HG02610 (cell line): ENCODE data around the gene ARFRP1.
"Not testable (repeated sequence)": the region's sequence is repeated elsewhere in the genome, so short reads cannot be mapped to it uniquely, and the experiment has no call there.

Experiments used
- ATAC-seq: cut with Tn5 transposase; IDR thresholded peaks from one replicate; pipeline ENCODE4 v1.9.1; 2021; ENCODE audit warnings: mild to moderate bottlenecking, moderate library complexity; ENCODE audit not compliant: unreplicated experiment

The ARFRP1 gene

DNA sequence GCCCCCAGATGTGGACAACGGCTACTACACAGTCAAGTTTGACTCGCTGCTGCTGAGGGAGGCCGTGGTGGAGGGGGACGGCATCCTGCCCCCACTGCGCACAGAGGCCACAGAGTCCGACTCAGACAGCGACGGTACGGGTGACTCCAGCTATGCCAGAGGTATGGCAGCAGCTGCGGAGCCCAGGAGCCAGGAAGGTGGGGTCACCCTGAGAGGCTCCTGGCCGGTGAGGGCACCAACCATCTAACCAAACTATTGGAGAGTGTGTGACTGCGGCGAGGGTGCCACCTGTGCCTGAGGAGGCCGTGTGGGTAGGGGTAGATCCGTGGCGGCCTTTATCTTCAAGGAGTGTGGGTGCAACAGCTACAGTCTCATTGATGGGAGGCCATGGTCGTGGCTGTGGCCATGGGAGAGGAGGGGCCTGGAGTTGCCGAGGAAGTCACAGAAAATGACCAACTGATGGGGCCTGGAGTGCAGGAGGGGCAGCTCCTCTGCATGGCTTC is 25.9 kb upstream of the ARFRP1 start:
- ATAC-seq: no peak

DNA sequence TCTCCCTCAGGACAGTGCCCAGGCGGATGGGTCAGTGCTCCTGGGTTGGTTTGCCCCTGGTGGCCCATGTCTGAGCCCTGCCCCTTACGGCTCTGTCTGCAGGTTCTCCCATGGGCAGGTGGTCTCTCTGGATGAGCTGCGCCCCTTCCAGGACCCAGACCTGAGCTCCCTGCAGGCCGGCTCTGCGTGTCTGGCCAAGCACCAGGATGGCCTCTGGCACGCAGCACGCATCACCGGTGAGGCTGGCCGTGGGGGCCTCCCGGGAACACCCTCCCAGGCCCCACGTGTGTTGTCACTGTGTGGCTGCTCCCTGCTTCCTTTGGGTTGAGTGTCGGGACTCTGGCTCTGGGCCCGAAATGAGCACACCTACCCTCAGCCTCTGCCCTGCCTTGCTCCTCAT is 25.3 kb upstream of the ARFRP1 start:
- no peak for ATAC-seq

DNA sequence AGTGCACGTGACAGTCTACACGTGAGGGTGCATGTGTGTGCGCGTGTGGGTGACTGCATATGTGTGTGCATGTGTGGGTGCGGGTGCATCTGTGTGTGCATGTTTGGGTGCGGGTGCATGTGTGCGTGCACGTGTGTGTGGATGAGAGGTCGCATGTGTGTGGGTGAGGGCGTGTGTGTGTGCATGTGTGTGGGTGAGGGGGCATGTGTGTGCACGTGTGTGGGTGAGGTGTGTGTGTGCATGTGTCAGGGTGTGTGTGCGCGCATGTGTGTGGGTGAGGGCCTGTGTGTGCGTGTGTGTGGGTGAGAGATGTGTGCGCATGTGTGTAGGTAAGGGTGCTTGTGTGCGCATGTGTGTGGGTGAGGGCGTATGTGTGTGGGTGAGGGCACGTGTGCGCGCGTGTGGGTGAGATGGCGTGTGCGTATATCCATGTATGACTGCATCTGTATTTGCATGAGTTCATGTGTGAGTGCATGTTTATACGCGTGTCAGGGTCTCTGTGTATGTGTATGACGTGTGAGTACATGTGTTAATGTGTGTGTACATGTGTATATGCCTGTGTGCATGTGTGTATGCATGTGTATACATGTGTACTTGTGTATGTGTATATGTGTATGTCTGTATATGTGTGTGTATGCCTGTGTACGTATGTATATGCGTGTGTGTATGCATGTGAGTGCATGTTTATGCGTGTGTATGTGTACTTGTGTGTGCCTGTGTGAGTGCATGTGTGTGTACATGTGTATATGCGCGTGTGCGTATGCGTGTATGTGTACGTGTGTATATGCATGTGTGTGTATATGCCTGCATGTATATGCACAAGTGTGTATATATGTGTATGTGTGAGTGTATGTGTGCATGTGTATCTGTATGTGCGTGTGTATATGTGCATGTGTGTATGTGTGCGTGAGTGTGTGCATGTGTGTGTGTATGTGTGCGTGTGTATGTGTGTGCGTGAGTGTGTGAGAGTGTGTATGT is 24.6 kb upstream of the ARFRP1 start:
- no peak for ATAC-seq

- no peak for ATAC-seq
Observed at GRCh38 chr20:63731410-63731809, 23.6 kb upstream of the ARFRP1 start.

GRCh38 chr20:63730189-63730733 is 22.5 kb upstream of the ARFRP1 start:
- not testable (repeated sequence) for ATAC-seq

DNA sequence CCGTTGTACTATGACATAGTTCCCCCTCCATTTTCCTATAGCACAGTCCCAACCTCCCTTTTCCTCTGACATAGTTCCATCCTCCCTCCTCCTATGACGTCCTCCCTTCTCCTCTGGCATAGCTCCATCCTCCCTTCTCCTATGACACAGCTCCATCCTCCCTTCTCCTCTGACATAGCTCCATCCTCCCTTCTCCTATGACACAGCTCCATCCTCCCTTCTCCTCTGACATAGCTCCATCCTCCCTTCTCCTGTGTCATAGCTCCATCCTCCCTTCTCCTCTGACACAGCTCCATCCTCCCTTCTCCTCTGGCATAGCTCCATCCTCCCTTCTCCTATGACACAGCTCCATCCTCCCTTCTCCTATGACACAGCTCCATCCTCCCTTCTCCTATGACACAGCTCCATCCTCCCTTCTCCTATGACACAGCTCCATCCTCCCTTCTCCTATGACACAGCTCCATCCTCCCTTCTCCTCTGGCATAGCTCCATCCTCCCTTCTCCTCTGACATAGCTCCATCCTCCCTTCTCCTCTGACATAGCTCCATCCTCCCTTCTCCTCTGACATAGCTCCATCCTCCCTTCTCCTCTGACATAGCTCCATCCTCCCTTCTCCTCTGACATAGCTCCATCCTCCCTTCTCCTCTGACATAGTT is 15.3 kb upstream of the ARFRP1 start:
- not testable (repeated sequence) for ATAC-seq

DNA sequence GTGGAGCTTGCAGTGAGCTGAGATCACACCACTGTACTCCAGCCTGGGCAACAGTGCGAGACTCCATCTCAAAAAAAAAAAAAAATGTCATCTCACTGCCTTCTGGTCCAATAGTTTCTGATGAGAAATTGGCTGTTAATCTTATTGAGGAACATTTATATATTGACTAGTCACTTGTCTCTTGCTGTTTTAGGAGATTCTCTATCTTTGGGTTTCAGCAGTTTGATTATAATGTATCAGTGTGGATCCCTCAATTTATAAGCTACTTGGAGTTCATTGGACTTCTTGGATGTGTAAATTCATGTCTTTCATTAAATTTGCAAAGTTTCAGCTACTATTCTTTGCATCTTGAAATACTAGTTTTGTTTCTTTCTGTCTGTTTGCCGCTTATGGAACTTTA is 11.2 kb upstream of the ARFRP1 start:
- no peak for ATAC-seq

- no peak for ATAC-seq
Observed at GRCh38 chr20:63714858-63715257, 7.1 kb upstream of the ARFRP1 start.

DNA sequence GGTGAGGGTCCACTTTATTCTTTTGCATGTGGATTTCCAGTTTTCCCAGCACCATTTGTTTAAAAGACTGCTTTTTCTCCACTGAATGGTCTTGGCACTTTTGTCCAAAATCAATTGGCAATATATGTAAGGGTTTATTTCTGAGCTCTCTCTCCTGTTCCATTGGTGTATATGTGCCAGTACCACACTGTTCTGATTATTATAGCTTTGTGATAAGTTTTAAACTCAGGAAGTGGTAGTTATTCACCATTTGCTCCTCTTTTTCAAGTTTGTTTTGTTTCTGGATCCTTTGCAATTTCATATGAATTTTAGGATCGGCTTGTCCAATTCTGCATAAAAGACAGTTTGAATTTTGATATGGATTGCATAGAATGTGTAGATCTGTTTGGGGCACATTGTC is 4.4 kb upstream of the ARFRP1 start:
- no peak for ATAC-seq

DNA sequence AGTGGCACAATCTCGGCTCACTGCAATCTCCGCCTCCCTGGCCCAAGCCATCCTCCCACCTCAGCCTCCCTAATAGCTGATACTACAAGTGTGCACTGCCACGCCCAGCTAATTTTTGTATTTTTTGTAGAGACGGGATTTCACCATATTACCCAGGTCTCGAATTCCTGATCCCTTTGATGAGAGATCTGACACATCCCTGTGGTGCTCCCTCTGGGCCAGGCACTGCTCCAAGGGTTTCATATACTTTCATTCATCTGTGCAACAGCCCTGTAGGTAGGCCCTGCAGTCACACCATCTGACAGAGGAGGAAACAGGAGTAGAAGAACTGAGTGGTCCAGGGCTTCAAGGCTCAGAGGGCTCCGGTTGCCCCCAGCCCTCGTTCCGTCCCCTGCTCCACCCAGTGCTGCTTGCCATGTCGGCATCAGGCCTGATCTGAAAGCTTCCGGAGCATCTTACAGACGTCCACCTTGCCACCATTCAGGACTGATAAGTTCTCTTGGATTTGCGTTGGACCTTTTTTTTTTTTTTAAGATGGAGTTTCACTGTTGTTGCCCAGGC is 3.4 kb upstream of the ARFRP1 start:
- no peak for ATAC-seq

DNA sequence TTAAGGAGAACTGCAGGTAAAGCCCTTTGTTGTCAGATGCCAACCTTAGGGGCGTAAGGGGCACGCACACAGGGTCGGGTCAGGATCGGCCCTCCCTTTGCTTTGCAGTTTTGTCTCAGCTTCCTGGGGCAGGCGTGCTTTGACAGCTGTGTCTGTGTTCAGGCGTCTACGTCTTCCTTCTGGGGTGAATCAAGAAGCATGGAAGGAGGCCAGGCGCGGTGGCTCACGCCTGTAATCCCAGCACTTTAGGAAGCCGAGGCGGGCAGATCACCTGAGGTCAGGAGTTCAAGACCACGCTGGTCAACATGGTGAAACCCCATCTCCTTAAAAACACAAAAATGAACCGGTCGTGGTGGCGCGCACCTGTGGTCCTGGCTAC is 1.4 kb upstream of the ARFRP1 start:
- no peak for ATAC-seq

- peak; percentile 12 for ATAC-seq
Observed at GRCh38 chr20:63708301-63709148, 749 bp upstream of the ARFRP1 start.

DNA sequence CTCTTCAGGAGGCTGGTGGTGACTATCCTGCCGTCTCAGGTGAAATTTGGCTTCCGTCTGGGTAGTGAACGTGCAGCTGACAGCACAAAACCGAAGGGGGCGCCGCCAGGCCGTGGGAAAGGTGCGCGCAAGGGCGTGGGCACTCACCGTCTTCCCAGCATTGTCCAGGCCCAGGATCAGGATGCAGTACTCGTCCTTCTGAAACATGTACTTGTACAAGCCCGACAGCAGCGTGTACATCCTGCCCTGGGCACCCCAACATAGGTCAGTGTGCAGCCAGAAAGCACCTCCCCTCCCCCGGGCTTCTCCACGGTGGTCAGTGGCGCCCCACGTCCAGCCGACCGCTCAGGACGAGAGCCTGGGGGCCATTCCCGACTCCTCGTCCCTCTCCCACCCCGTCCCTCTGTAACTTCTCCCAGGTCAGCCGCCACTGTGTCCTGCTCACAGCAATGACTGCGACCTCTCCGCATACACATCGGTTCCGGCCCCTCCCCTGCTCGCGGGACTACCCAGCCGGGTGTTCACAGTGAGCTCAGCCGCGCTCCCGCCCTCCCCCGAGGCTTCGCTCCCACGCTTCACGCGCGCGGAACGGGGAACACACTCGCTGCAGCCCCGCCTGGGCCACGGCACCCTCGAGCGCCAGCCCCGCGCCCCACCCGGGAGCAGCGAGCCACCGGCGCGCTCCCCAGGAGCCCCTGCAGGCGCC is 771 bp downstream of the ARFRP1 start:
- peak; percentile 12 for ATAC-seq

- no peak for ATAC-seq
Observed at GRCh38 chr20:63706027-63706695, 1.6 kb downstream of the ARFRP1 start.

GRCh38 chr20:63705232-63706026 is 2.3 kb downstream of the ARFRP1 start:
- ATAC-seq: no peak

DNA sequence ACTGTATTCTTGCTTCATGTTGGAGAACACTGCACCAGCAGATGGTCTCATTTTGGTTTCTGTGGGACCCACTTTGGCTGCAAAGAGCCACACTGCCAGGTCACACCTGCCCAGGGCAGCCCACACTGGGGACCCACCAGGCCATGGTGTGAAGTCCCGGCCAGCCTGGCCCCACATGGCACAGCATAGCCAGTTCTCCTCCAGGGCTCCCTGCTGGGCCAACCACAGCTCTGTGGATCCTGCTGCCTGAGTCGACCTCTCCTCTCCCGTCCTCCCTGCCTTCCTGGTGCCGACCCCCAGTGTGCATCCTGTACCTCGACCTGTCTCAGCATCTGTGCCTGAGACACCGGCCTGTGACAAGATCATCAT is 3.0 kb downstream of the ARFRP1 start:
- ATAC-seq: no peak

- no peak for ATAC-seq
Observed at GRCh38 chr20:63703976-63704748, 3.6 kb downstream of the ARFRP1 start.

- no peak for ATAC-seq
Observed at GRCh38 chr20:63703471-63703975, 4.3 kb downstream of the ARFRP1 start.
